GM12878 (cell line): ENCODE data around the gene CSH1. TPM values are rescaled to one million over a fixed set of nuclear protein-coding genes. Genes with fewer than 3 reads are reported as not detected.

ENCODE experiments used
- ATAC-seq: fragments of 200-7000 bp; cut with Tn5 transposase; 3 replicates; pipeline ENCODE4 v1.9.1; 2020; ENCODE audit warnings: mild to moderate bottlenecking, moderate library complexity
- BruUV-seq: library from RNA; stranded (reverse); fragments of 400-500 nt; replicated peaks from 2 replicates; lab custom pipeline; 2021; lab: Mats Ljungman, UMichigan
- CTCF ChIA-PET: fragments of 300-600 bp; sonication (Branson Sonifier 250); formaldehyde crosslinking; extraction: SDS; loops from one replicate; lab custom pipeline; 2021; ENCODE audit warnings: inconsistent platforms; lab: Yijun Ruan, JAX
- POLR2A ChIA-PET: fragments of 350-600 bp; formaldehyde crosslinking; extraction: SDS; loops from one replicate; lab custom pipeline; 2021; ENCODE audit warnings: inconsistent platforms; lab: Charles Lee
- RAD21 ChIA-PET: fragments of 300-600 bp; sonication (Branson Sonifier 250); formaldehyde crosslinking; loops from one replicate; lab custom pipeline; 2023; ENCODE audit warnings: antibody characterized with exemption; ENCODE audit not compliant: unreplicated experiment; lab: Charles Lee
- SMC1A ChIA-PET: fragments of 300-600 bp; sonication (Branson Sonifier 250); formaldehyde crosslinking; loops from one replicate; lab custom pipeline; 2023; ENCODE audit not compliant: unreplicated experiment, uncharacterized antibody; lab: Charles Lee
- DNase-seq: peaks from one replicate; pipeline ENCODE4 v3.0.0-alpha.2; 2011; ENCODE audit warnings: low read depth, low spot score
- FAIRE-seq: peaks from 3 replicates; lab custom pipeline; 2011; peaks lifted over from hg19 to GRCh38; lab: Jason Lieb, UNC
- H2AFZ ChIP-seq: 2 replicates; pipeline ENCODE4 v1.6.0; 2011; ENCODE audit warnings: low read depth, low read length, control low read depth; ENCODE audit not compliant: control insufficient read depth
- H3K27ac ChIP-seq: 2 replicates; pipeline ENCODE4 v1.5.1; 2011; ENCODE audit warnings: control low read depth; ENCODE audit not compliant: control insufficient read depth, insufficient read depth
- H3K27me3 ChIP-seq, 2 experiments: replicated peaks in 1 of 2; 2 replicates each; pipeline versions ENCODE4 v1.6.0 to v1.6.1; 2011; ENCODE audit warnings: low read length in 1 of 2; ENCODE audit not compliant: control insufficient read depth in 2 of 2, insufficient read depth in 2 of 2
- H3K36me3 ChIP-seq, 2 experiments: 2 replicates each; pipeline ENCODE4 v1.5.1; 2011; ENCODE audit warnings: low read length in 1 of 2; ENCODE audit not compliant: control insufficient read depth in 2 of 2, insufficient read depth in 2 of 2
- H3K4me1 ChIP-seq: 2 replicates; pipeline ENCODE4 v1.6.1; 2011; ENCODE audit warnings: mild to moderate bottlenecking, low read length, moderate library complexity, mixed read lengths; ENCODE audit not compliant: control insufficient read depth, insufficient read depth
- H3K4me2 ChIP-seq: 2 replicates; pipeline ENCODE4 v1.6.0; 2011; ENCODE audit warnings: control low read depth; ENCODE audit not compliant: control insufficient read depth, insufficient read depth
- H3K4me3 ChIP-seq: fragments of 200-600 bp; sonication (generic); 2 replicates; pipeline ENCODE4 v1.5.1; 2016
- H3K79me2 ChIP-seq: 2 replicates; pipeline ENCODE4 v1.6.0; 2011; ENCODE audit warnings: low read length; ENCODE audit not compliant: control insufficient read depth, insufficient read depth
- H3K9ac ChIP-seq: 2 replicates; pipeline ENCODE4 v1.8.0; 2011; ENCODE audit warnings: low read length, control low read depth, mixed read lengths; ENCODE audit not compliant: control insufficient read depth, insufficient read depth
- H3K9me3 ChIP-seq: replicated peaks from 3 replicates; pipeline ENCODE4 v1.5.1; 2011; ENCODE audit warnings: mild to moderate bottlenecking, low read length; ENCODE audit not compliant: control insufficient read depth, insufficient read depth
- H4K20me1 ChIP-seq: 2 replicates; pipeline ENCODE4 v1.6.0; 2011; ENCODE audit not compliant: control insufficient read depth, insufficient read depth
- BRCA1 ChIP-seq: IDR thresholded peaks from 2 replicates; pipeline ENCODE4 v1.6.1; 2011; ENCODE audit warnings: low read depth, low read length, improper control_type of control experiment
- CHD4 ChIP-seq: fragments of 200-600 bp; sonication (generic); IDR thresholded peaks from 2 replicates; pipeline ENCODE4 v1.6.1; 2016; ENCODE audit warnings: mild to moderate bottlenecking
- E2F8 ChIP-seq: fragments of 450-650 bp; IDR thresholded peaks from 2 replicates; pipeline ENCODE4 v1.6.1; 2018; ENCODE audit warnings: mild to moderate bottlenecking, low read depth, moderate library complexity; ENCODE audit not compliant: partially characterized antibody
- LARP7 ChIP-seq: fragments of 450-650 bp; IDR thresholded peaks from 2 replicates; pipeline ENCODE4 v1.6.1; 2017; ENCODE audit warnings: mild to moderate bottlenecking
- NRF1 ChIP-seq: conservative IDR thresholded peaks from 2 replicates; pipeline ENCODE4 v1.6.1; 2011; ENCODE audit warnings: mild to moderate bottlenecking, low read depth, low read length, improper control_type of control experiment
- RAD51 ChIP-seq: fragments of 450-650 bp; IDR thresholded peaks from 2 replicates; pipeline ENCODE4 v1.6.1; 2016; ENCODE audit warnings: moderate library complexity, mild to moderate bottlenecking, inconsistent platforms
- RBBP5 ChIP-seq: fragments of 200-600 bp; sonication (generic); conservative IDR thresholded peaks from 2 replicates; pipeline ENCODE4 v1.6.1; 2016
- STAT3 ChIP-seq: IDR thresholded peaks from 2 replicates; pipeline ENCODE4 v1.6.1; 2011; ENCODE audit warnings: low read depth, low read length, improper control_type of control experiment
- SUPT20H ChIP-seq: IDR thresholded peaks from 2 replicates; pipeline ENCODE4 v1.6.1; 2011; ENCODE audit warnings: low read depth, mild to moderate bottlenecking, low read length, moderate library complexity, borderline replicate concordance; ENCODE audit not compliant: control insufficient read depth
- SUZ12 ChIP-seq: fragments of 200-600 bp; sonication (generic); IDR thresholded peaks from one replicate; pipeline ENCODE4 v1.6.1; 2018; ENCODE audit warnings: antibody characterized with exemption, mild to moderate bottlenecking; ENCODE audit not compliant: unreplicated experiment
- ZNF217 ChIP-seq: fragments of 450-650 bp; IDR thresholded peaks from 2 replicates; pipeline ENCODE4 v1.6.1; 2017; ENCODE audit warnings: antibody characterized with exemption, mild to moderate bottlenecking
- WGBS: methylation state at CpG from one replicate; pipeline ENCODE4 v1.1.6; 2016; ENCODE audit warnings: low lambda C conversion rate; ENCODE audit not compliant: insufficient replicate concordance, insufficient coverage; ENCODE audit errors: missing lambda C conversion rate; 5-methylcytosine and 5-hydroxymethylcytosine counted together
- in situ Hi-C: fragments of 300-500 bp; cut with MboI; formaldehyde crosslinking; loops from 9 replicates; pipeline ENCODE4 v1.14.3; 2018; ENCODE audit warnings: mixed read lengths
- intact Hi-C: fragments of 100-400 bp; cut with micrococcal nuclease; formaldehyde crosslinking; loops from one replicate; pipeline ENCODE4 v1.14.2; 2022; ENCODE audit not compliant: unreplicated experiment
- polyA plus RNA-seq, 11 experiments: library from polyadenylated mRNA; depleted of rRNA in 4 of 11; unstranded in 6 of 11; stranded (reverse) in 5 of 11; fragments of >200 nt; fragmentation: Nextera tagmentation in 4 of 11; fragmentation: Illumina TruSeq in 1 of 11; extraction: Ambion mirVana in 4 of 11; extraction: Trizol in 1 of 11; gene quantifications; 1 replicate in 1 of 11; 2 replicates in 10 of 11; pipeline versions ENCODE4 v1.2.1 to v1.2.3, GENCODE V29; 2011 to 2016; ENCODE audit warnings: inconsistent platforms in 2 of 11, missing spikeins in 2 of 11, low read depth in 1 of 11
- total RNA-seq, 4 experiments: library from RNA; depleted of rRNA in 3 of 4; stranded (reverse); fragments of >200 nt in 3 of 4; fragmentation: Illumina TruSeq in 1 of 4; extraction: Trizol in 1 of 4; gene quantifications; 2 replicates each; pipeline versions ENCODE4 v1.2.1 to v1.2.3, GENCODE V29; 2013 to 2021
- TF ChIP-seq, protein P1 (sequence below): fragments of 150-350 bp; IDR thresholded peaks from 2 replicates; pipeline ENCODE4 v1.6.1; 2016; ENCODE audit warnings: low read depth, low read length
- TF ChIP-seq, protein P2 (sequence below): IDR thresholded peaks from 2 replicates; pipeline ENCODE4 v1.6.1; 2012; ENCODE audit warnings: low read length, inconsistent platforms

Gene CSH1
- total and polyA plus RNA-seq, 10 of the 15 experiments (the other 5 are each of a cell fraction or from before 2014, with no cell fraction given) = not detected

GRCh38 chr17:63914471-63914870 lies 18.1 kb upstream of the CSH1 start:
- no TSS peak for BruUV-seq
- H3K27me3 ChIP-seq = peaks cover 0 to 2% of the 10 kb centered on the region in 2 experiments; a peak in 2 of 4 replicates
- no peaks in the 10 kb centered on the region for H4K20me1 ChIP-seq
- H3K4me3 ChIP-seq = no peak overlapping the region
- H3K9me3 ChIP-seq = no peaks in the 10 kb centered on the region
- ATAC-seq (no peak), FAIRE-seq (no peak), DNase-seq (no peak)
- WGBS = 97% methylated on average over 7 of the region's 7 CpGs
- no peak overlapping the region for H2AFZ ChIP-seq
- H3K4me1 ChIP-seq = peaks cover 7% of the 10 kb centered on the region
- no peaks in the 10 kb centered on the region for H3K79me2 ChIP-seq
- no peaks in the 10 kb centered on the region for H3K36me3 ChIP-seq
- intact Hi-C loops (no loop called here), in situ Hi-C loops (no loop called here)
- no peak overlapping the region for H3K9ac ChIP-seq
- SMC1A ChIA-PET = interaction anchor here (1.7 to 14.0 kb wide), 5 partner anchors 32 to 219 kb away, joined by 4 to 248 read pairs (median 15); no protein-coding TSS in a partner anchor
- CTCF ChIA-PET = interaction anchor here (0.6 to 17.4 kb wide), 6 partner anchors 12 to 377 kb away, joined by 3 to 481 read pairs (median 260); partner anchors contain the start of genes ERN1 and ICAM2
- POLR2A ChIA-PET = no interaction called here
- H3K4me2 ChIP-seq = no peak overlapping the region
- RAD21 ChIA-PET = interaction anchor here (2.4 to 9.2 kb wide), 3 partner anchors 32 to 219 kb away, joined by 12 to 288 read pairs (median 15); no protein-coding TSS in a partner anchor
- H3K27ac ChIP-seq = no peak overlapping the region
- TF ChIP-seq E2F8 (no peak), LARP7 (no peak), NRF1 (no peak), CHD4 (no peak), RAD51 (no peak), STAT3 (no peak), BRCA1 (no peak), SUZ12 (no peak), SUPT20H (no peak), ZNF217 (no peak), RBBP5 (no peak)
- TF ChIP-seq, protein P1, sequence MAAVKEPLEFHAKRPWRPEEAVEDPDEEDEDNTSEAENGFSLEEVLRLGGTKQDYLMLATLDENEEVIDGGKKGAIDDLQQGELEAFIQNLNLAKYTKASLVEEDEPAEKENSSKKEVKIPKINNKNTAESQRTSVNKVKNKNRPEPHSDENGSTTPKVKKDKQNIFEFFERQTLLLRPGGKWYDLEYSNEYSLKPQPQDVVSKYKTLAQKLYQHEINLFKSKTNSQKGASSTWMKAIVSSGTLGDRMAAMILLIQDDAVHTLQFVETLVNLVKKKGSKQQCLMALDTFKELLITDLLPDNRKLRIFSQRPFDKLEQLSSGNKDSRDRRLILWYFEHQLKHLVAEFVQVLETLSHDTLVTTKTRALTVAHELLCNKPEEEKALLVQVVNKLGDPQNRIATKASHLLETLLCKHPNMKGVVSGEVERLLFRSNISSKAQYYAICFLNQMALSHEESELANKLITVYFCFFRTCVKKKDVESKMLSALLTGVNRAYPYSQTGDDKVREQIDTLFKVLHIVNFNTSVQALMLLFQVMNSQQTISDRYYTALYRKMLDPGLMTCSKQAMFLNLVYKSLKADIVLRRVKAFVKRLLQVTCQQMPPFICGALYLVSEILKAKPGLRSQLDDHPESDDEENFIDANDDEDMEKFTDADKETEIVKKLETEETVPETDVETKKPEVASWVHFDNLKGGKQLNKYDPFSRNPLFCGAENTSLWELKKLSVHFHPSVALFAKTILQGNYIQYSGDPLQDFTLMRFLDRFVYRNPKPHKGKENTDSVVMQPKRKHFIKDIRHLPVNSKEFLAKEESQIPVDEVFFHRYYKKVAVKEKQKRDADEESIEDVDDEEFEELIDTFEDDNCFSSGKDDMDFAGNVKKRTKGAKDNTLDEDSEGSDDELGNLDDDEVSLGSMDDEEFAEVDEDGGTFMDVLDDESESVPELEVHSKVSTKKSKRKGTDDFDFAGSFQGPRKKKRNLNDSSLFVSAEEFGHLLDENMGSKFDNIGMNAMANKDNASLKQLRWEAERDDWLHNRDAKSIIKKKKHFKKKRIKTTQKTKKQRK = no peak
- TF ChIP-seq, protein P2, sequence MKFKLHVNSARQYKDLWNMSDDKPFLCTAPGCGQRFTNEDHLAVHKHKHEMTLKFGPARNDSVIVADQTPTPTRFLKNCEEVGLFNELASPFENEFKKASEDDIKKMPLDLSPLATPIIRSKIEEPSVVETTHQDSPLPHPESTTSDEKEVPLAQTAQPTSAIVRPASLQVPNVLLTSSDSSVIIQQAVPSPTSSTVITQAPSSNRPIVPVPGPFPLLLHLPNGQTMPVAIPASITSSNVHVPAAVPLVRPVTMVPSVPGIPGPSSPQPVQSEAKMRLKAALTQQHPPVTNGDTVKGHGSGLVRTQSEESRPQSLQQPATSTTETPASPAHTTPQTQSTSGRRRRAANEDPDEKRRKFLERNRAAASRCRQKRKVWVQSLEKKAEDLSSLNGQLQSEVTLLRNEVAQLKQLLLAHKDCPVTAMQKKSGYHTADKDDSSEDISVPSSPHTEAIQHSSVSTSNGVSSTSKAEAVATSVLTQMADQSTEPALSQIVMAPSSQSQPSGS = no peak
